ENCODE results near the gene NFKBIL1.

DNA sequence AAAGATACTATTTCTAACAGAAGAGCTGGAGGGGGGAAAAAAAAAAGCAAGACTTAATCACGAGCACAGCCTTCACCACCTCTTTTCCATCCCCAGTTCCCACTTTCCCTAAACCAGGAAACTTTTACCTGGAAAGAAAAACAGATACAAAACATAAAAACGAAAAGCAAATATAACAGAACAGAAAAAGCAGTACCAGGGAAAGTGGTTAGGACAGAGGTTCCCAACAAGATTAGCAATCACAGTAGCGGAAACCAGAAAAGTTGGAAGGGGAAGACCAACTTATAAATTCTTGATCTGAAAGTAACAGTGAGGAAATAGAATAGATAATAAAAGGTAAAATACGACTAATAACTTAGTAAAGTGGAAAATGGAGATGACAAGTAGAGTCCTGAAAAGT lies 6.8 kb upstream of the NFKBIL1 start:
- TF ChIP-seq, protein P1, sequence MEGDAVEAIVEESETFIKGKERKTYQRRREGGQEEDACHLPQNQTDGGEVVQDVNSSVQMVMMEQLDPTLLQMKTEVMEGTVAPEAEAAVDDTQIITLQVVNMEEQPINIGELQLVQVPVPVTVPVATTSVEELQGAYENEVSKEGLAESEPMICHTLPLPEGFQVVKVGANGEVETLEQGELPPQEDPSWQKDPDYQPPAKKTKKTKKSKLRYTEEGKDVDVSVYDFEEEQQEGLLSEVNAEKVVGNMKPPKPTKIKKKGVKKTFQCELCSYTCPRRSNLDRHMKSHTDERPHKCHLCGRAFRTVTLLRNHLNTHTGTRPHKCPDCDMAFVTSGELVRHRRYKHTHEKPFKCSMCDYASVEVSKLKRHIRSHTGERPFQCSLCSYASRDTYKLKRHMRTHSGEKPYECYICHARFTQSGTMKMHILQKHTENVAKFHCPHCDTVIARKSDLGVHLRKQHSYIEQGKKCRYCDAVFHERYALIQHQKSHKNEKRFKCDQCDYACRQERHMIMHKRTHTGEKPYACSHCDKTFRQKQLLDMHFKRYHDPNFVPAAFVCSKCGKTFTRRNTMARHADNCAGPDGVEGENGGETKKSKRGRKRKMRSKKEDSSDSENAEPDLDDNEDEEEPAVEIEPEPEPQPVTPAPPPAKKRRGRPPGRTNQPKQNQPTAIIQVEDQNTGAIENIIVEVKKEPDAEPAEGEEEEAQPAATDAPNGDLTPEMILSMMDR (IDR thresholded peaks at IDR 0.05): no peak
- TF ChIP-seq EZH2phosphoT487 (IDR thresholded peaks at IDR 0.05; ENCODE audit: borderline replicate concordance, low read depth): no peak
- TF ChIP-seq TCF12 (IDR thresholded peaks at IDR 0.05): no peak
- TF ChIP-seq NRF1 (IDR thresholded peaks at IDR 0.05; ENCODE audit: low read depth, low read length): no peak
- TF ChIP-seq, protein P2, sequence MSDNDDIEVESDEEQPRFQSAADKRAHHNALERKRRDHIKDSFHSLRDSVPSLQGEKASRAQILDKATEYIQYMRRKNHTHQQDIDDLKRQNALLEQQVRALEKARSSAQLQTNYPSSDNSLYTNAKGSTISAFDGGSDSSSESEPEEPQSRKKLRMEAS (IDR thresholded peaks at IDR 0.05; ENCODE audit: low read depth): no peak
- TF ChIP-seq, protein P3, sequence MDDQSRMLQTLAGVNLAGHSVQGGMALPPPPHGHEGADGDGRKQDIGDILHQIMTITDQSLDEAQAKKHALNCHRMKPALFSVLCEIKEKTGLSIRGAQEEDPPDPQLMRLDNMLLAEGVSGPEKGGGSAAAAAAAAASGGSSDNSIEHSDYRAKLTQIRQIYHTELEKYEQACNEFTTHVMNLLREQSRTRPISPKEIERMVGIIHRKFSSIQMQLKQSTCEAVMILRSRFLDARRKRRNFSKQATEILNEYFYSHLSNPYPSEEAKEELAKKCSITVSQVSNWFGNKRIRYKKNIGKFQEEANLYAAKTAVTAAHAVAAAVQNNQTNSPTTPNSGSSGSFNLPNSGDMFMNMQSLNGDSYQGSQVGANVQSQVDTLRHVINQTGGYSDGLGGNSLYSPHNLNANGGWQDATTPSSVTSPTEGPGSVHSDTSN (IDR thresholded peaks at IDR 0.05): no peak
- TF ChIP-seq GABPA (IDR thresholded peaks at IDR 0.05; ENCODE audit: low read depth): no peak
- TF ChIP-seq, protein P4, sequence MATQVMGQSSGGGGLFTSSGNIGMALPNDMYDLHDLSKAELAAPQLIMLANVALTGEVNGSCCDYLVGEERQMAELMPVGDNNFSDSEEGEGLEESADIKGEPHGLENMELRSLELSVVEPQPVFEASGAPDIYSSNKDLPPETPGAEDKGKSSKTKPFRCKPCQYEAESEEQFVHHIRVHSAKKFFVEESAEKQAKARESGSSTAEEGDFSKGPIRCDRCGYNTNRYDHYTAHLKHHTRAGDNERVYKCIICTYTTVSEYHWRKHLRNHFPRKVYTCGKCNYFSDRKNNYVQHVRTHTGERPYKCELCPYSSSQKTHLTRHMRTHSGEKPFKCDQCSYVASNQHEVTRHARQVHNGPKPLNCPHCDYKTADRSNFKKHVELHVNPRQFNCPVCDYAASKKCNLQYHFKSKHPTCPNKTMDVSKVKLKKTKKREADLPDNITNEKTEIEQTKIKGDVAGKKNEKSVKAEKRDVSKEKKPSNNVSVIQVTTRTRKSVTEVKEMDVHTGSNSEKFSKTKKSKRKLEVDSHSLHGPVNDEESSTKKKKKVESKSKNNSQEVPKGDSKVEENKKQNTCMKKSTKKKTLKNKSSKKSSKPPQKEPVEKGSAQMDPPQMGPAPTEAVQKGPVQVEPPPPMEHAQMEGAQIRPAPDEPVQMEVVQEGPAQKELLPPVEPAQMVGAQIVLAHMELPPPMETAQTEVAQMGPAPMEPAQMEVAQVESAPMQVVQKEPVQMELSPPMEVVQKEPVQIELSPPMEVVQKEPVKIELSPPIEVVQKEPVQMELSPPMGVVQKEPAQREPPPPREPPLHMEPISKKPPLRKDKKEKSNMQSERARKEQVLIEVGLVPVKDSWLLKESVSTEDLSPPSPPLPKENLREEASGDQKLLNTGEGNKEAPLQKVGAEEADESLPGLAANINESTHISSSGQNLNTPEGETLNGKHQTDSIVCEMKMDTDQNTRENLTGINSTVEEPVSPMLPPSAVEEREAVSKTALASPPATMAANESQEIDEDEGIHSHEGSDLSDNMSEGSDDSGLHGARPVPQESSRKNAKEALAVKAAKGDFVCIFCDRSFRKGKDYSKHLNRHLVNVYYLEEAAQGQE (IDR thresholded peaks at IDR 0.05; ENCODE audit: low read depth, low read length): no peak
- TF ChIP-seq CHD2 (IDR thresholded peaks at IDR 0.05; ENCODE audit: low read length, partially characterized antibody): no peak
- no peak for TF ChIP-seq YY1 (IDR thresholded peaks at IDR 0.05; ENCODE audit: low read depth)
- TF ChIP-seq ELF1 (IDR thresholded peaks at IDR 0.05): no peak
- TF ChIP-seq POLR2AphosphoS5 (IDR thresholded peaks at IDR 0.05; ENCODE audit: low read depth, low read length): no peak
- no peak for TF ChIP-seq RAD21 (IDR thresholded peaks at IDR 0.05; ENCODE audit: low read length)
- TF ChIP-seq TAF1 (IDR thresholded peaks at IDR 0.05; ENCODE audit: borderline replicate concordance, low read depth, low read length): no peak
